Neural cell (in vitro differentiated cells): ENCODE results near the gene MARK3.

Source experiments
- CTCF ChIP-seq: fragments of 450-650 bp; IDR thresholded peaks from 2 replicates; pipeline ENCODE4 v1.5.1; 2014; ENCODE audit warnings: antibody characterized with exemption, mild to moderate bottlenecking, moderate library complexity; ENCODE audit not compliant: poor library complexity, severe bottlenecking
- EP300 ChIP-seq: fragments of 450-650 bp; conservative IDR thresholded peaks from 2 replicates; pipeline ENCODE4 v1.6.1; 2014; ENCODE audit warnings: antibody characterized with exemption, mild to moderate bottlenecking, moderate library complexity; ENCODE audit not compliant: poor library complexity, severe bottlenecking
- TF ChIP-seq, protein P1 (sequence below): IDR thresholded peaks from 2 replicates; pipeline ENCODE4 v1.6.1; 2012; ENCODE audit warnings: borderline replicate concordance

DNA sequence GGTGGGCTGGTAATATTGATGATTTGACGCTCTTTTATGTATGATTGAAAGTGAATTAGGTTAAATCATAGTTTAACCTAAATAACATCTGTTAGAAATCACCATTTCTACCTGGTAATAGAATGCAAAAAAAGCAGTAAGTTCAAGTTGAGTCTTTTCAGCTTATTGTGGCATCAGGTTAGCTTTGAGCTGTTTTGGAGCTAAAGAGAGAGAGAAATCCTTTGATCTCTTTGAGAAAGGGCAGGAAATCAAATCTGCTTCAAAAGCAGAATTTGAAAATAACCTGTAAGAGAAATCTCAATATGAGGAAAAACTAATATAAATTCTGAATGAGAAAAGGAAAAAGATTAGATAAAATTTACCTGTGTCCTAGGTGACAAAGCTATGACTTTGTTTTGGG is 75.2 kb downstream of the MARK3 start:
- no peak for TF ChIP-seq EP300
- TF ChIP-seq CTCF, result no peak
- TF ChIP-seq, protein P1, sequence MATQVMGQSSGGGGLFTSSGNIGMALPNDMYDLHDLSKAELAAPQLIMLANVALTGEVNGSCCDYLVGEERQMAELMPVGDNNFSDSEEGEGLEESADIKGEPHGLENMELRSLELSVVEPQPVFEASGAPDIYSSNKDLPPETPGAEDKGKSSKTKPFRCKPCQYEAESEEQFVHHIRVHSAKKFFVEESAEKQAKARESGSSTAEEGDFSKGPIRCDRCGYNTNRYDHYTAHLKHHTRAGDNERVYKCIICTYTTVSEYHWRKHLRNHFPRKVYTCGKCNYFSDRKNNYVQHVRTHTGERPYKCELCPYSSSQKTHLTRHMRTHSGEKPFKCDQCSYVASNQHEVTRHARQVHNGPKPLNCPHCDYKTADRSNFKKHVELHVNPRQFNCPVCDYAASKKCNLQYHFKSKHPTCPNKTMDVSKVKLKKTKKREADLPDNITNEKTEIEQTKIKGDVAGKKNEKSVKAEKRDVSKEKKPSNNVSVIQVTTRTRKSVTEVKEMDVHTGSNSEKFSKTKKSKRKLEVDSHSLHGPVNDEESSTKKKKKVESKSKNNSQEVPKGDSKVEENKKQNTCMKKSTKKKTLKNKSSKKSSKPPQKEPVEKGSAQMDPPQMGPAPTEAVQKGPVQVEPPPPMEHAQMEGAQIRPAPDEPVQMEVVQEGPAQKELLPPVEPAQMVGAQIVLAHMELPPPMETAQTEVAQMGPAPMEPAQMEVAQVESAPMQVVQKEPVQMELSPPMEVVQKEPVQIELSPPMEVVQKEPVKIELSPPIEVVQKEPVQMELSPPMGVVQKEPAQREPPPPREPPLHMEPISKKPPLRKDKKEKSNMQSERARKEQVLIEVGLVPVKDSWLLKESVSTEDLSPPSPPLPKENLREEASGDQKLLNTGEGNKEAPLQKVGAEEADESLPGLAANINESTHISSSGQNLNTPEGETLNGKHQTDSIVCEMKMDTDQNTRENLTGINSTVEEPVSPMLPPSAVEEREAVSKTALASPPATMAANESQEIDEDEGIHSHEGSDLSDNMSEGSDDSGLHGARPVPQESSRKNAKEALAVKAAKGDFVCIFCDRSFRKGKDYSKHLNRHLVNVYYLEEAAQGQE, result no peak
